Right cardiac atrium (tissue), 5 donors: Measurements from ENCODE around the gene LYRM4. TPM values are rescaled to one million over a fixed set of nuclear protein-coding genes. Genes with fewer than 3 reads are reported as not detected.
"Not testable (repeated sequence)": the region's sequence is repeated elsewhere in the genome, so short reads cannot be mapped to it uniquely, and the experiment has no call there.

Experiments used
- ATAC-seq, 2 donors: fragments of 200-7000 bp; cut with Tn5 transposase; one replicate each; pipeline versions ENCODE4 v1.8.0 to v1.9.1; 2020; ENCODE audit warnings: moderate library complexity in 2 of 2, mild to moderate bottlenecking in 1 of 2
- DNase-seq, 3 donors: peaks; one replicate each; pipeline ENCODE4 v3.0.0-alpha.2; 2020
- H3K27ac ChIP-seq: one replicate; pipeline ENCODE4 v1.5.1; 2013; ENCODE audit warnings: mild to moderate bottlenecking, low read length, control low read depth, moderate library complexity
- H3K27me3 ChIP-seq: one replicate; pipeline ENCODE4 v1.6.1; 2013; ENCODE audit not compliant: control insufficient read depth, insufficient read depth
- H3K4me1 ChIP-seq: one replicate; pipeline ENCODE4 v1.6.1; 2013; ENCODE audit warnings: low read length; ENCODE audit not compliant: control insufficient read depth, insufficient read depth
- H3K4me3 ChIP-seq: one replicate; pipeline ENCODE4 v1.5.1; 2013; ENCODE audit warnings: low read length, control low read depth
- H3K9me3 ChIP-seq: one replicate; pipeline ENCODE4 v1.6.1; 2013; ENCODE audit warnings: low read length; ENCODE audit not compliant: control insufficient read depth
- WGBS: extraction: QIAGEN DNeasy Blood & Tissue Kit; methylation state at CpG from one replicate; pipeline ENCODE4 v1.1.7; 2013; 5-methylcytosine and 5-hydroxymethylcytosine counted together
- intact Hi-C, 4 donors: fragments of 100-400 bp; cut with DNase I; formaldehyde crosslinking; loops; one replicate each; pipeline versions ENCODE4 v1.11.0 to v1.14.0; 2022 to 2023
- microRNA-seq, 2 donors: library from miRNA; unstranded; fragments of <30 nt; microRNA quantifications; one replicate each; pipeline ENCODE4 v1.2.0, GENCODE V29; 2020 to 2021
- polyA plus RNA-seq: library from polyadenylated mRNA; stranded (reverse); fragments of 200-250 nt; gene quantifications from one replicate; pipeline ENCODE4 v1.2.3, GENCODE V29; 2013
- total RNA-seq, 4 donors: library from RNA; stranded (reverse); fragmentation: NEBNext Ultra II Directional; extraction: Animal tissue kit (Norgen Biotek cat#: 25700); gene quantifications; one replicate each; pipeline ENCODE4 v1.2.1, GENCODE V29; 2021
- donor health status: healthy with polysubstance abuse.
- donor health status: DM: no; HTN: yes; CAD: no.
- donor health status: DM: no; HTN: no; CAD: no.
- donor health status: DM: no; HTN: yes; CAD: no; lungs with severe emphysema.
- donor health status: DM: yes; HTN: yes; CAD: no.

Gene LYRM4
- total and polyA plus RNA-seq, 5 donors: 20.2 to 30.5 (median 26.6) TPM

DNA sequence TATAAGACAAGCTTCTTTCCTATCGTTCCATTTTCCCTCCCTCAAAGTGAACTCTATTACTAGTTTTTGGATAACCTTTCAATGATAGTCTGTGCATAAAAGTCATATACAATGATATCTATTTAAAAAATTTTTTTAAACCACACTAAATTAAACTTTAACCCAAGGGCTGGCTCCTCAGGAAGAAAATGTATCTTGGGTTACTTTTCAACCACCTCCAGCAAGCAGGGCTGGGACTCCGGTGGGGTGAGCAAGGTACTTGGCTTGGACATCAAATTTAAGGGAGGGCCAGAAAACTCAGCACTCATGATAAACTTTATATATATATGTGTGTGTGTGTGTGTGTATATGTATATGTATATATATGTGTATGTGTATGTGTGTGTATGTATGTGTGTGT, 189.5 kb downstream of the LYRM4 start:
- H3K4me3 ChIP-seq: no peak overlapping the region
- H3K9me3 ChIP-seq: no peaks in the 10 kb centered on the region
- WGBS: 89% methylated on average over 2 of the region's 2 CpGs
- intact Hi-C loops: no loop called here
- no peak overlapping the region for H3K27ac ChIP-seq
- no peaks in the 10 kb centered on the region for H3K4me1 ChIP-seq
- no peaks in the 10 kb centered on the region for H3K27me3 ChIP-seq
- ATAC-seq: no peak
- DNase-seq: no peak

DNA sequence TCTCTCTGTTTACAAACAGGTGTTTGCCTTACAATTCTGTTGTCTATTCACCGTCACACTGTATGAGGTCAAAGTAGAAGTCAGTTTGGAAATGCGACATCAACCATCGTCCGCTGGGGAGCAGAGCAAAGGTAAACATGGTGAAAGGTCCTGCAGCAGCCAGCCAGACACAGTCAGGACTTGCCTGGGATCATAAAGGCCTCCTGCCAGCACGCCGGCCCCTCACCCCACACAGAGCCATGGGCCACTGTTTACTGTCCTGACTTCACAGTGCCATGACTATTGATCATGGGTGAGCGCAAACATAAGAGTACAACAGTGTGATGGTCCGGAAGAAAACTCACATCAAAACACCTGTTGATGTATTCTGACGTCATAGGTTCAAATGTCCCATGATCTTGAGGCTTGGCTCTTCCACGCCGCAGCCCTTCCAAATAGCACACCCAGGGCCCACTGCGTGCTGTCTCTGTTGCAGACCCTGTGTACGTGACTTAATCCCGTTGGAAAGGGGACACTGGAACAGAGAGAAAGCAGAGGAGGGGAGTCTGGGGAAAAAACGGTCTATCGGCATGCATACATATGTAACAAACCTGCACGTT, 192.5 kb downstream of the LYRM4 start:
- H3K9me3 ChIP-seq: no peaks in the 10 kb centered on the region
- intact Hi-C loops: no loop called here
- H3K27me3 ChIP-seq: no peaks in the 10 kb centered on the region
- no peak overlapping the region for H3K4me3 ChIP-seq
- ATAC-seq: no peak
- H3K4me1 ChIP-seq: no peaks in the 10 kb centered on the region
- DNase-seq: no peak
- WGBS: 94% methylated on average over 17 of the region's 17 CpGs
- H3K27ac ChIP-seq: no peak overlapping the region

DNA sequence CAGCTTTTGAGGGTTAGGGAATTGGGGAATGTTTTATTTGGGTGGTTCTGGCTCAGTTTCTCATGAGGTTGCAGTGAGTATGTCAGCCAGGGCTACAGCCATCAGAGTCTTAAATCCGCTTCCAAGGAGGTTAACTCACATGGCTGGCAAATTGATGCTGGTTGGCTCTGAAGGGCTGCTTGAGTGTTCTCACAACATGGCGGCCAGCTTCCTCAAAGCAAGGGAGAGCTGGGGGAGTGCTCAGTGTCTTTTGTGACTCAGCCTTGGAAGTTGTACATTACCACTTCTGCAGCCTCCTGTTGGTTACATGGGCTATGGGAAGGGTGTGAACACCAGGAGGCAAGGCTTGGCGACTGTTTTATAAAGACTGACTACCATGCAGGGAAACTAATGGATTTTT, 193.4 kb downstream of the LYRM4 start:
- no peaks in the 10 kb centered on the region for H3K4me1 ChIP-seq
- no peak for ATAC-seq
- no peak for DNase-seq
- no peak overlapping the region for H3K4me3 ChIP-seq
- no peaks in the 10 kb centered on the region for H3K9me3 ChIP-seq
- no peaks in the 10 kb centered on the region for H3K27me3 ChIP-seq
- intact Hi-C loops: no loop called here
- H3K27ac ChIP-seq: no peak overlapping the region
- 96% methylated on average over 3 of the region's 3 CpGs for WGBS

DNA sequence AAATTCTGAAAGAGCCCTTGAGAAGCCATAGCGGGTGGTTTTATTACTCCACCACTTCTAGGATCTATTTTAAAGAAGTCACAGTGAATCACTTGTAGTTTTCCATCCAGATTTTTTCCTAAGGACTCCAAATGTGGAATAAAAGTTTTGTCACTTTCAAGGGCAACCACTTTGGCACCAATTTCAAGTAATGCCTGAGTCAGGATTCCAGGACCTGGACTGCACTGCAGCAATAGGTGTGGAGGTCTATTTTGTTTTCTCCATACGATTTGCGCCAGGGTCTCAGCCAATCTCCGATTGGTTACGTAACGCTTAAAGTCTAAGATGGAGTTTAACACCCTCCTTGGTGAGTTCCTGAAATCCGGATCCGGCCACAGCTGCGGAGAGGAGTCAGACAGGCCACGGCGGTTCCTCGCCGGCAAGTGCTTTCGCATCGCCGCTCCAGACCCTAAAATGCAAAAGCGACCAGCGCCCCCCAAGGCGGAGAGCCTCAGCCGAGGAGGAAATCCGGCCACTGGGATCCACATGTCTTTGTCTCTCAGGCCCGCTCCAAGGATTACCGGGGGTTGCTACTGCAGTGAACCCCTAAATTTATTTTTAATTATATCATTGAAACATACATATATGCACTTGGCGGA, 194.2 kb downstream of the LYRM4 start:
- no peaks in the 10 kb centered on the region for H3K9me3 ChIP-seq
- H3K27ac ChIP-seq: no peak overlapping the region
- ATAC-seq (no peak), DNase-seq (no peak)
- no peaks in the 10 kb centered on the region for H3K27me3 ChIP-seq
- WGBS: 92% methylated on average over 24 of the region's 24 CpGs
- intact Hi-C loops: no loop called here
- no peak overlapping the region for H3K4me3 ChIP-seq
- H3K4me1 ChIP-seq: no peaks in the 10 kb centered on the region

DNA sequence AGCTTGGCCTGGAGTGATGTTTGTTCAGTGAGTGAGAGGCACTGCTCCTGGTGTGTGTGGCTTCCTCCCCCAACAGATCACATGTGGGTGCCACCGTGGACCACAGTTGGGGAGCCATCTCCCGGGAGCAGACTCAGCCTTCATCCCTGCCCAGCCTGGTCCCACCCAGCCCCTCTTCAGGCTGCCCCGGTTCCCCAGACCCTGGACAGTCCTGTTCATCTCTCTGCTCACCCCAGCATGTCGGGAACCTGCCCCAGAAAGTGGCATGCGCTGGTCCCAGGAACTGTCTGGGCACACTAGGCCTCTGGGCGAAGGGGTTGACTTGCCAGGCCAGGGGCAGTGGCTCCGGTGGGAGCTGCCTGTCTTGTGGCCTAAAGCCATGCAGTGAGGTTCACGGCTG, 197.1 kb downstream of the LYRM4 start:
- Histone ChIP-seq H3K4me1 (no peaks in the 10 kb centered on the region), H3K9me3 (no peaks in the 10 kb centered on the region), H3K4me3 (no peak overlapping the region), H3K27ac (no peak overlapping the region), H3K27me3 (no peaks in the 10 kb centered on the region)
- intact Hi-C loops: no loop called here
- ATAC-seq (peak in 1 of 2 donors; percentile 33), DNase-seq (no peak)
- 88% methylated on average over 8 of the region's 8 CpGs for WGBS

DNA sequence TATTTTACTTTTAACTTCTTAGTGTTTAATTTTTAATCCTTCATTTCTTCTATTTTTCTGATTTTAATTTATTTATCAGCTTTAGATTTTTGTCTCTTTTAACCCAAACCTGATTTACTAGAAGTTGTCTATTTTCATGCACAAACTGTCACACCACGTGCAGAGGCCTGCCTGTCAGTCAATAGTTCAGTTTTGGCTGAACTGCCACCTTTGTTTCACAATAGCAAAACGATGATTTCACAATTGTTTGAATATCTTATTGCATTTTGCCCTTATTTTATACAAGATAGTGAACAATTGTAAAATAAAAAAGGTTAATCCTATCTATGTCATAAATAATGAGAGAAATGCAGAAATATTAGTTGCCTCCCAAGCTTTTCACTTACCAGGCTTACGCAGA, 199.6 kb downstream of the LYRM4 start:
- DNase-seq (no peak), ATAC-seq (no peak)
- 67% methylated on average over 3 of the region's 3 CpGs for WGBS
- no peaks in the 10 kb centered on the region for H3K27me3 ChIP-seq
- no peaks in the 10 kb centered on the region for H3K9me3 ChIP-seq
- no peak overlapping the region for H3K4me3 ChIP-seq
- no peaks in the 10 kb centered on the region for H3K4me1 ChIP-seq
- H3K27ac ChIP-seq: no peak overlapping the region
- intact Hi-C loops: no loop called here

DNA sequence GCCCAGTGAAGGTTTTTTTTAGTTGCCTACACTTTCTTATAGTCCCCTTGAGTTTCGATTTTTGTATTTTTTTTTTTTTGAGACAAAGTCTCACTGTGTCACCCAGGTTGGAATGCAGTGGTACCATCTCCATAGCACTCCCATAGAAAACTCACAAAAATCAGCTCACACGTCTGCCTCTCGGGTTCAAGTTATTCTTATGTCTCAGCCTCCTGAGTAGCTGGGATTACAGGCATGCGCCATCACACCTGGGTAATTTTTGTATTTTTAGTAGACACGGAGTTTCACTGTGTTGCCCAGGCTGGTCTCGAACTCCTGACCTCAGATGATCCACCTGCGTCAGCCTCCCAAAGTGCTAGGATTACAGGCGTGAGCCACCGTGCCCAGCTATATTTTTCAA, 200.3 kb downstream of the LYRM4 start:
- H3K27me3 ChIP-seq, DNase-seq, H3K27ac ChIP-seq, H3K4me1 ChIP-seq, intact Hi-C loops, ATAC-seq, H3K9me3 ChIP-seq, H3K4me3 ChIP-seq: not testable (repeated sequence)
- 95% methylated on average over 9 of the region's 9 CpGs for WGBS

DNA sequence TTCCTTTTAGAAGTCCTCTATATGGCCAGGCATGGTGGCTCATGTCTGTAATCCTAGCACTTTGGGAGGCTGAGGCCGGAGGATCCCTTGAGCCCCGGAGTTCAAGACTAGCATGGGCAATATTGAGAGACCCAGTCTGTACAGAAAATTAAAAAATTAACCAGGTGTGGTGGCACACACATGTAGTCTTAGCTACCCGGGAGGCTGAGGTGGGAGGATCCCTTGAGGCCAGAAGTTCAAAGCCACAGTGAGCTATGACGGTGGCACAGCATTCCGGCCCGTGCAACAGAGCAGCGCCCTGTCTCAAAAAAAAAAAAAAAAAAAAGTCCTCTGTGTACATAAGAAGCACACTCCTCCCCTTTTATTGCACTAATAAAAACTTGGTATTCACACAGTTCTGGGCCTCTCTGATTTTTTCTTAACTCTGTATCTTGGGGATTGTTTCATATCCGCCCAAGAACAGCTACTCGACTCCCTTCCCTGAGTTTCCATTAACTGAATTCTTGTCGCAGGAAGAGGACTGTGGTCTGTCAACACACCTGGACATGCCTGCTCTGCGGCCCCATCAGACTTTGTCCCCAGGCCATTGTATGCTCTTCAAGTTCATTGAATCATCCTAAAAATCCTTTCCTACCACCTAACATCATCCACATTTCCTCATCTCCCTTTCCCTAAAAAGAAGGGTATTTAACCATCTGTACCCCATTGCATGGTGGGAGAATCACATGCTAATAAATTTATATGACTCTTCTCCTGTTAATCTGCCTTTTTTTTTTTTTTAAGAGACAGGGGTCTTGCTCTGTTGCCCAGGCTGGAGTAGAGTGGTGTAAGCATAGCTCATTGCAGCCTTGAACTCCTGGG, 201.5 kb downstream of the LYRM4 start:
- DNase-seq (no peak), ATAC-seq (no peak)
- WGBS: 93% methylated on average over 11 of the region's 11 CpGs
- H3K9me3 ChIP-seq: no peaks in the 10 kb centered on the region
- intact Hi-C loops: loop anchor here in 1 of 4 donors (10.0 kb wide), 1 partner anchor 56 kb away; no protein-coding TSS in a partner anchor
- H3K4me1 ChIP-seq: no peaks in the 10 kb centered on the region
- no peak overlapping the region for H3K27ac ChIP-seq
- H3K27me3 ChIP-seq: no peaks in the 10 kb centered on the region
- no peak overlapping the region for H3K4me3 ChIP-seq

Small RNAs within 50 kb of the gene (microRNA-seq; reads per million reads assigned to microRNA genes)
- 0.42 to 0.54 reads per million in 2 donors for gene MIR3691

Other genes starting within 250 kb of the LYRM4 start
- 10 to 100 TPM in 3 of 4 donors, 1 to 10 TPM in 1; 6.7 to 19.5 (median 16.2) TPM for gene PPP1R3G, start 175.6 kb downstream of the LYRM4 start, total RNA-seq
- gene PPP1R3G, start 175.6 kb downstream of the LYRM4 start, polyA plus RNA-seq: 10.9 TPM
- gene FARS2, start 563 bp upstream of the LYRM4 start, total RNA-seq: 10 to 100 TPM; 15.4 to 19.6 (median 16.9) TPM
- 13.9 TPM for gene FARS2, start 563 bp upstream of the LYRM4 start, polyA plus RNA-seq